ENCODE results near the gene MRPL27.
"Not testable (repeated sequence)": the region's sequence is repeated elsewhere in the genome, so short reads cannot be mapped to it uniquely, and the experiment has no call there.

MRPL27 gene

GRCh38 chr17:50345432-50346312, 27.3 kb downstream of the MRPL27 start, which contains the start of gene XYLT2:
TSS of gene XYLT2 (plus strand) at chr17:50346126. CDS start at chr17:50346141, 15 bp downstream.
- peak; percentile 87 for DNase-seq (ENCODE audit: low read depth)

- no peak for DNase-seq (ENCODE audit: low read depth)
These were observed 28.1 kb downstream of the MRPL27 start for GRCh38 chr17:50344731-50345365.

- DNase-seq (ENCODE audit: low read depth): no peak
These were observed 33.6 kb downstream of the MRPL27 start for GRCh38 chr17:50339381-50339780.

- DNase-seq (ENCODE audit: low read depth): no peak
These were observed 34.3 kb downstream of the MRPL27 start for GRCh38 chr17:50338645-50339044.

GRCh38 chr17:50337956-50338355, 35.0 kb downstream of the MRPL27 start:
- DNase-seq (ENCODE audit: low read depth): no peak

- not testable (repeated sequence) for DNase-seq (ENCODE audit: low read depth)
These were observed 39.5 kb downstream of the MRPL27 start for GRCh38 chr17:50333291-50334057.

- DNase-seq (ENCODE audit: low read depth): no peak
These were observed 40.8 kb downstream of the MRPL27 start for GRCh38 chr17:50332196-50332595.

GRCh38 chr17:50331085-50331791, 41.7 kb downstream of the MRPL27 start:
- DNase-seq (ENCODE audit: low read depth): no peak

- DNase-seq (ENCODE audit: low read depth): no peak
These were observed 42.7 kb downstream of the MRPL27 start for GRCh38 chr17:50330151-50330775.

- DNase-seq (ENCODE audit: low read depth): no peak
These were observed 43.3 kb downstream of the MRPL27 start for GRCh38 chr17:50329716-50330115.

- DNase-seq (ENCODE audit: low read depth): no peak
These were observed 44.3 kb downstream of the MRPL27 start for GRCh38 chr17:50328363-50329325.

- DNase-seq (ENCODE audit: low read depth): no peak
These were observed 46.1 kb downstream of the MRPL27 start for GRCh38 chr17:50326831-50327364.

GRCh38 chr17:50325906-50326305, 47.1 kb downstream of the MRPL27 start:
- no peak for DNase-seq (ENCODE audit: low read depth)

- DNase-seq (ENCODE audit: low read depth): no peak
These were observed 49.9 kb downstream of the MRPL27 start for GRCh38 chr17:50323060-50323459.

GRCh38 chr17:50322271-50322670, 50.7 kb downstream of the MRPL27 start:
- no peak for DNase-seq (ENCODE audit: low read depth)

- DNase-seq (ENCODE audit: low read depth): no peak
These were observed 53.5 kb downstream of the MRPL27 start for GRCh38 chr17:50319306-50320004.

GRCh38 chr17:50318501-50319285, 54.3 kb downstream of the MRPL27 start:
- no peak for DNase-seq (ENCODE audit: low read depth)
